Activated naive CD4-positive, alpha-beta T cell treated with anti-CD3 and anti-CD28 coated beads, Interleukin-2, amount 50 U/mL, for 72 hours (primary cell): ENCODE results near the gene ADARB2. TPM values are rescaled to one million over a fixed set of nuclear protein-coding genes. Genes with fewer than 3 reads are reported as not detected.
A peak's percentile ranks its signal among the peaks of the same experiment; 100 is the strongest.

Experiments used
- ATAC-seq, 2 donors: fragments of 150-1000 bp; cut with Tn5 transposase; 2 replicates each; pipeline ENCODE4 v1.10.0; 2021; ENCODE audit warnings: mild to moderate bottlenecking in 2 of 2, moderate library complexity in 2 of 2
- DNase-seq, 2 donors: peaks; one replicate each; pipeline ENCODE4 v3.0.0; 2021 to 2022; ENCODE audit warnings: low spot score in 2 of 2
- H3K27ac Mint-ChIP-seq, 2 donors: one replicate each; pipeline ENCODE4 v1.8.0; 2022; ENCODE audit warnings: mild to moderate bottlenecking in 2 of 2, mixed read lengths in 2 of 2
- H3K36me3 Mint-ChIP-seq, 2 donors: one replicate each; pipeline ENCODE4 v1.8.0; 2022; ENCODE audit warnings: mixed read lengths in 2 of 2
- H3K9me3 Mint-ChIP-seq, 2 donors: one replicate each; pipeline ENCODE4 v1.8.0; 2022; ENCODE audit warnings: mixed read lengths in 2 of 2
- total RNA-seq, 2 donors: library from RNA; stranded (reverse); gene quantifications; one replicate each; pipeline ENCODE4 v1.2.3, GENCODE V29; 2022

ADARB2 gene
- total RNA-seq, 2 donors from 2014 or later, result 0.27 TPM; not detected in 1

DNA sequence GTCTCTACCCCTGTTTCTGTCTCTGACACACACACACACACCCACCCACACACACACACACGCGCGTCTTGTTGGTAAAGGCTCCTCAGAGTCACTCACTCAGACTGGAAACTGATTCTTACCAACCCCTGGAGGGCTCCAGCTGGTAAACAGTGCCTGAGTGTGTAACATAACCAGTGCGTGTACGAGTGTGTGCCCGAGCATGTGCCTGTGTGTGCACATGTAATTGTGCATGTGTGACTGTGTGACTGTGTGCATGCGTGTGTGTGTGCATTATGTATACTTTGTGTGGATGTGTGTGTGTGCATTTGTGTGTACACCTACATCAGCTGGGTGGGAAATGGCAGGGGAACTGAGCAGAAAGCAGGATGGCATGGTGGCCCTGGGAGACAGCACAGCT lies 364.0 kb downstream of the ADARB2 start:
- Mint-ChIP-seq H3K9me3 (peaks cover 5% of the 10 kb centered on the region in 2 donors), H3K27ac (no peak overlapping the region), H3K36me3 (no peaks in the 10 kb centered on the region)
- no peak for DNase-seq
- no peak for ATAC-seq

DNA sequence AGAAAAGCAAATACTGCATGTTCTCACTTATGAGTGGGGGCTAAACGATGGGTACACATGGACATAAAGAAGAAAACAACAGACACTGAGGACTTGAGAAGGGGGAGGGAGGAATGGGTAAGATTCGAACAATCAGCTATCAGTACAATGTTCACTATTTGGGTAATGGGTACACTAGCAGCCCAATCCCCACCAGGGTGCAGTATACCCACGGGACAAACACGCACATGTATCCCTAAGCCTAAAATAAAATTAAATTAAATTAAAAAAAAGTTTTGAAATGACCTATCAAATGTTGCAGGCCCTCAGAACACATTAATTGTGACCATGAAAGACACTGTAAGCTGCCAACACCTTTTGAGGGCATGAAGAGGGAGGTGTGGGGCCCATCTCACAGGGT lies 365.1 kb downstream of the ADARB2 start:
- no peak for DNase-seq
- no peak overlapping the region for H3K27ac Mint-ChIP-seq
- ATAC-seq, result no peak
- H3K36me3 Mint-ChIP-seq, result no peaks in the 10 kb centered on the region
- H3K9me3 Mint-ChIP-seq, result peaks cover 5% of the 10 kb centered on the region in 2 donors

DNA sequence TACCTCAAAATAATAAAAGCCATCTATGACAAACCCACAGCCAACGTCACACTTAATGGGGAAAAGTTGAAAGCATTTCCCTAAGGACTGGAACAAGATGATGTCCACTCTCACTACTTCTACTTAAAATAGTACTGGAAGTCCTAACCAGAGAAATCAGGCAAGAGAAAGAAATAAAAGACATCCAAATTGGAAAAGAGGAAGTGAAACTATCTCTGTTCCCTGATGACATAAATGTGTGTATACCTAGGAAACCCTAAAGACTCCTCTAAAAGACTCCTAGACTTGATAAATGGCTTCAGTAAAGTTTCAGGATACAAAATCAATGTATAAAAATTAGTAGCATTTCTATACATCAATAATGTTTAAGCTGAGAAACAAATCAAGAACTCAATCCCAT lies 367.0 kb downstream of the ADARB2 start:
- Mint-ChIP-seq H3K9me3 (no peaks in the 10 kb centered on the region), H3K27ac (no peak overlapping the region), H3K36me3 (no peaks in the 10 kb centered on the region)
- DNase-seq, result no peak
- no peak for ATAC-seq

DNA sequence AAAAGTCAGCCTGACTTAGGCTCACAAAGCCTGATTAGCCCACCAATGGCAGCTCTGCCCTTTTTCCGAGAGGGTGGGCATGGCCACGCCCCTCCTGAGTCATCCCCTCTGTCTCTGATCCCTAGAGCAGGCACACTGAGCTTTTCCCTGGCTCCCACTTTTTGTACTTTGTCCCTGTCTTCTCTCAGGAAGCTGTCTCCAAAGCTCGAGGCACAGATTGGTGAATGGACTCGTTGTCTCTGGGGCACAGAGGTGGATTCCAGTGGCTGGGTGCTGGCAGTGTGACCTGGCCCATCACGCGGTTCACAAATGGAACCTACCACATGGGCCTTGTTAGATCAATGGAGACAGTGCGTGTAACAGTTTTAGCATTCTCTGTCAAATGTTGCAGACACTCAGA lies 367.7 kb downstream of the ADARB2 start:
- no peak overlapping the region for H3K27ac Mint-ChIP-seq
- H3K9me3 Mint-ChIP-seq, result no peaks in the 10 kb centered on the region
- ATAC-seq, result no peak
- H3K36me3 Mint-ChIP-seq, result no peaks in the 10 kb centered on the region
- no peak for DNase-seq

DNA sequence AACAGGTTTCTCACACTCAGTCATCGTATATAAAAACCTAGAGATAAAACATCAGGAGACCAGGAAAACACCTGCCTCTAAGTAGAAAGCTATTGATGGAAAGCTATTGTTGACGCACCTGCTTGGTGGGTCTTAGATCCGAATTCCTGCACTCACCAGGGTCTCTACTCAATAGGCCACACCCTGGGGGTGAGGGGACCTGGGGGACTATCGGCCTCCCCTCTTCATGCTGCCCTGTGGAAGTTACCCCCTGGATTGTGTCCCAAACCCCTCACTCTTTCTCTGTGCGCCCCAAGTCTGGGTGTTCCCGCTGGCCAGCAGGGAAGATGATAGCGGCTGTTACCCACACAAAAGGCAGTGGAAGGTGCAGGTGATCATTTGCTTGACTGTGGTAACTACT lies 368.1 kb downstream of the ADARB2 start:
- Mint-ChIP-seq H3K9me3 (no peaks in the 10 kb centered on the region), H3K36me3 (no peaks in the 10 kb centered on the region), H3K27ac (no peak overlapping the region)
- ATAC-seq (no peak), DNase-seq (no peak)

DNA sequence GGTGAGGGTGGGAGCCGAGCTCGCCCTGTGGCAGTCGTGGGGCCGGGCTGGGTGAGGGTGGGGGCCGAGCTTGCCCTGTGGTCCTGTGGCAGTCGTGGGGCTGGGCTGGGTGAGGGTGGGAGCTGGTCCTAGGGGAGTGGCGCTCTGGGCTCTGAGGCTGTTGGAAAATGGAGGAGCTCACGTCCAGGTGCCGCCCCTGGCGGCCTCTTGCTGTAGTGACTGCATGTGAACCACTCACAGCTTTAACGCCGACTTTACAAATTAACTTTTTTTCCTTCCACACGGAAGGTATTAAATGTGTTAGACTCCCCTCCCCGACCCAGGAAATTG lies 368.5 kb downstream of the ADARB2 start:
- Mint-ChIP-seq H3K36me3 (no peaks in the 10 kb centered on the region), H3K9me3 (no peaks in the 10 kb centered on the region), H3K27ac (no peak overlapping the region)
- ATAC-seq, result peak in 1 of 2 donors; percentile 77
- DNase-seq, result no peak

DNA sequence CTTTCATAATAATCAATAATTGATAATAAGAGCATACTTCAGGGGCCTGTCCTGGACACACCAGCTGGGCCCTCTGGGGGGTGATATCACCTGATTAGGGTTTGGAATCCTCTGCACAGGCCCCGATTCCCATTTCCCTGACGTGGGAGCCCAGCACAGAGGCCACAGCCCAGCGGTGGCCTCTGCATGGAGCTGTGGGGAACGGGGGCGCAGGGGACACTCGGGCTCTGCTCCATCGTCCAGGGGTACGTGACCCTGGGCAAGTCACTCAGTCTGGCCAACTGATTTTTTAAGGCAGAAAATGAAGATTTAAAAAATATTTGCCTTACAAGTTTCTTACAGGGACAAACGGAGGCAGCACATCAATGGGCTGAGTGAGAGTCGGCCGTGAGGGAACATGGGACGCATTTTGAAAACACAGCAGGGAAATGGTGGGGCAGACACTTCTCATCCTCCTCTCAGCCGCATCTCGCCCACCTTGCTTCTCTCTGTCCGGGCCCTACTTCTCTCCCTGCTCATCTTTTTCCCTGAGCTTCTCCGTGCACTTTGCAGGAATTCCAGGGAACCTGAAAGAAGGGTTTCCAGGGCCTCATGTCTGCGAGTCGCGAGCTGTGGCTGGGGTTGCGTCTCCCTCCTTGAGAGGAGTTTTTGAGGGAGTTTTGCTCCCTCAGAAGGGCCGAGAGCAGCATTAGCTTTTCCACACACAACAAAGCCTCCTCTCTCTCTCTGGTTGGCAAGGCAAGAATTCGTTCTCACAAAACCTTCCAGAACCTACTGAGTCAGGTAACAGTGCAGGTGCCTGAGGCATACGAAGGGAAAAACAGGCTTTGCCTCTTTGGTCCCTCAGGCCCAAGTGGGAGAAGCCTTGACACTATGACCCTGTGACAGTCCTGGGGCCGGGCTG lies 369.1 kb downstream of the ADARB2 start:
- no peaks in the 10 kb centered on the region for H3K9me3 Mint-ChIP-seq
- DNase-seq, result no peak

DNA sequence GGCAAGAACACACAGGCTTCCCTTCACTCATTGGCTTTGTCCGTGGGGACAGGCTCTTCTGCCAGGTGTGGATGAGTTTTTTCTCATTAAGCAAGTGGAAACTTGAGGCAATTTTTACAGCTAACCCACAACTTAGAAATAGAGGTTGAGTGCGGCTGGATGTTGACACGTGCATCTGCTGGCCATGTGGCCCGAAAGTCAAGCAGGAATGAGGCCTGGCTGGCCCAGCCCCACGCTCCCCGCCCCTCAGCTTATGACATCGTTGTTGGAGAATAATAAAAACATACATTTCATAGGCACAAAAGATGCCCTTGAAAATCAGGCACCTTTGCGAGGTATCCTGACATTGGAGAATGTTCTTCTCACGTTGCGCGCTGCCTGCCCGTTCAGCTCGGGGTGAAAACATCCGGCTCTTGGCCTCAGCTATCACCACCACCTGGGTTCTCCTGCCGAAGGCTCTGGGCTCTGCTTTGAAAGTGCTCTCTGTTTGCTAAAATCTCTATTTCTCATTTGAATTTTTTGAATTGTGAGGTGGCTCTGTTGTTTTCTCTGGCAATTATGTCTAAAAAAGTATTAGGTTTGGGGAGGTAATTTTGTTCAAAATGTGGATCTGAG lies 370.4 kb downstream of the ADARB2 start:
- no peak for ATAC-seq
- no peaks in the 10 kb centered on the region for H3K9me3 Mint-ChIP-seq
- H3K27ac Mint-ChIP-seq, result no peak overlapping the region
- no peak for DNase-seq
- no peaks in the 10 kb centered on the region for H3K36me3 Mint-ChIP-seq

More for the DNA sequence above, 369.1 kb downstream of the ADARB2 start:
- Mint-ChIP-seq H3K27ac (no peak overlapping the region), H3K36me3 (no peaks in the 10 kb centered on the region)
- ATAC-seq, result no peak

DNA sequence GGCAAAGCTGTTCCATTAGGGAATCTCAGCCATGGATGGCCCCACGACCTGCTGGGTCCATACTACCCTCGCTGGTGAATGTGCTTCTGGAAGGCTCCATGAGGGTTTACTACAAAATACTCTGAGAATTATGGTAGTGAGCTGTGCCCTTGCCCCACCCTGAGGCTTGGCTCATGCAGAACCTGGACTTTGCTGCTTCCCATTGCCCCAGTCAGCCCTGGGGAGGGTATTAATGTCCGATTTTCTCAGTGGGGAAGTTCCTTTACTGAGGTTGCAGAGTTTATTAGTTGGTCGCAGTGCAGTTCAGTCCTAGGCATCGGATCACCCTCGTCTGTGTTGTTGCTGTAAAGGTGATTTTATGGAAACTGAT lies 371.0 kb downstream of the ADARB2 start:
- H3K27ac Mint-ChIP-seq, result no peak overlapping the region
- H3K36me3 Mint-ChIP-seq, result no peaks in the 10 kb centered on the region
- ATAC-seq (no peak), DNase-seq (no peak)
- no peaks in the 10 kb centered on the region for H3K9me3 Mint-ChIP-seq

DNA sequence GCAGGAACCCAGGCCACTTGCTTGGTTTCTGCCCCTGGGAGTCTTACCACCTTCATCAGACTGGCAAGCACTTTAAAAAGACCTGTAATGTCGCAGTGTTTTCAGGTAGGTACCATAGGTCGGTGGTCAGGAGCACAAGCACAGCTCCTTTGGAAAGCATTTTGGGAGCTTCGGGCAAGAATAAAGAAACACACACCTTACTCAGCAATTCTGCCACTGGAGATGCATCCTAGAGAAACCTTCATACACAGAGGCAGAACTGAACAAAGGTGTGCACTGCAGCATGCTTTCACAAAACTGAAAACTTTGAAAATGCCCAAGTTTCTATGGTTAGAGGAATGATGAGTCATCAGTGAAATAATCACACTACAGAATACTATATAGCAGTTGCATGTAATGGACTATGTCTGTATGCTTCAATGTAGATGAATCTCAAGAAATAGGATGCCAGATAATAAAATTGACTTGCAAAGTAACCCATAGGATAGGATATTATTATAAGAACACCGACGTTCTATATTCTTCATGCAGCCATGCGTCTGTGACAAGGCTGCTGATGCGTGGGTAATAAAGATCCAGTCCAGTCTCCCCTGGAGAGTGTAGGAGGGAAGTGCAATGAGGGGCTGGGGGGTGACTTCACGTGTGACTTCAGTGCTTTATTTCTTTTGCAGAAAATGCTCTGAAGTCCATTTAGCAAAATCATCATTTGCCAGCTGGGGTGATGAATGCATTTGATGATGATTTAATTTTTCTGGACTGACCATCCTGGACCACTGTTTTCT lies 371.6 kb downstream of the ADARB2 start:
- DNase-seq (no peak), ATAC-seq (no peak)
- no peaks in the 10 kb centered on the region for H3K36me3 Mint-ChIP-seq
- H3K9me3 Mint-ChIP-seq, result no peaks in the 10 kb centered on the region
- no peak overlapping the region for H3K27ac Mint-ChIP-seq

DNA sequence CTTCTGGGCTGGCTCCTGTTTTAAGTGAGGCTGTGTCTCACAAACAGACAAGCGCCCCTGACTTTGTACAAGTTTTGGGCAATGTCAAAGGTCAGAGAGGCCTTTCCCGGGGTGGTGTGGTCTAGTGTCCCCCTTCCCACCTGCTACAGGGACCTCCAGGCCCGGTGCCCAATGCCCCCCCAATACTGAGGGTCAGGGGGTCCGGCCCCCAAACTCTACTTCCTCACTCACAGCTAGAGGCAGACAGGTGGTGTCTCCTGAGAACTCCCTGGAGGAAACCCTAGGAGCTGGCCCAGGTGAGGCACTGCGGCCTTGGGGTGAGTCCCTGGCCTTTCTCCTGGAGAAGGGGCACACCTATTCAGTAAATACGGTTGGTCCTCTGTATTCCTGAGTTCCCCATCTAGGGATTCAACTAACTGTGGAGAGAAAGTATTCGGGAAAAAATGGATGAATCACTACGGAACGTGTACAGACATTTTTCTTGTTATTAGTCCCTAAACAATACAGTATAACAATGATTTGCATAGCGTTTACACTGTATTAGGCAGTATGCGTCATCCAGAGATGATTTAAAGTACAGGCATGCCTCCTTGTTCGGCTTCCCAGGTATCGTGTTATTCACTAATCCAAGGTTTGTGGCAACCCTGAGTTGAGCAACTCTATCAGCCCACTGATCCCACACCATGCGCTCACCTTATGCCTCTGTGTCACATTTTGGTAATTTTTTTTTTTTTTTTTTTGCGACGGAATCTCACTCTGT lies 373.0 kb downstream of the ADARB2 start:
- DNase-seq, result no peak
- ATAC-seq, result no peak
- no peaks in the 10 kb centered on the region for H3K36me3 Mint-ChIP-seq
- no peaks in the 10 kb centered on the region for H3K9me3 Mint-ChIP-seq
- no peak overlapping the region for H3K27ac Mint-ChIP-seq

DNA sequence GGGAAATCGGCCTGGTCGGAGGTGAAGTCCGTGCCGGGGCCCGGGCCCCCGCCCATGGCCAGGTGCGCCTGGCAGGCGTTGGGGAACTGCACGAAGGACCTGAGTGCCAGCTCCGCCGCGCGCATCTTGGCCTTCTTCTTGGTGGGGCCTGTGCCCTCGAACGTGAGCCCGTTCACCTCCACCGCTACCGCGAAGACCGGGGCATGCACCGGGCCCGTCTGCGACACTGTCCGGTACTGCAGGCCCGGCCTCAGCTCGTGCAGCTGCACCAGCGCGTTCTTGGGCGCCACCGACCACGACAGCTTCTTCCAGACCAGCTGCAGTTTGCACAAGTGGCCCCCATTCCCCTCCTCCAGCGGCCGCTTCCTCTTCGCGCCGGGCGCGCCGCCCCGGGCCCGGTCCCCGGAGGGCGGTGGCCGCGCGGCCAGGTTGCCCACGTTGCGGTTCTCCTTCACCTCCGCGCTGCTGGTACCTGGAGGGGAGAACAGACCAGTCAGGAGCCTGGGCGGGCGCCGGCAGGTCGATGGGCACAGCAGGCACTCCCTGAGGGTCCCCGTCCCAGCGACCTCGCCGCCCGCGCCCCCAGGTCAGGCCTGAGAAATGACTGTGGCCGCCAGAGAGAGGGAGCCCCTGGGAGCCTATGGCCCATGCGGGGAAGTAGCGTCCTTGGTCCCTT lies 373.7 kb downstream of the ADARB2 start:
- no peaks in the 10 kb centered on the region for H3K36me3 Mint-ChIP-seq
- ATAC-seq, result no peak

DNA sequence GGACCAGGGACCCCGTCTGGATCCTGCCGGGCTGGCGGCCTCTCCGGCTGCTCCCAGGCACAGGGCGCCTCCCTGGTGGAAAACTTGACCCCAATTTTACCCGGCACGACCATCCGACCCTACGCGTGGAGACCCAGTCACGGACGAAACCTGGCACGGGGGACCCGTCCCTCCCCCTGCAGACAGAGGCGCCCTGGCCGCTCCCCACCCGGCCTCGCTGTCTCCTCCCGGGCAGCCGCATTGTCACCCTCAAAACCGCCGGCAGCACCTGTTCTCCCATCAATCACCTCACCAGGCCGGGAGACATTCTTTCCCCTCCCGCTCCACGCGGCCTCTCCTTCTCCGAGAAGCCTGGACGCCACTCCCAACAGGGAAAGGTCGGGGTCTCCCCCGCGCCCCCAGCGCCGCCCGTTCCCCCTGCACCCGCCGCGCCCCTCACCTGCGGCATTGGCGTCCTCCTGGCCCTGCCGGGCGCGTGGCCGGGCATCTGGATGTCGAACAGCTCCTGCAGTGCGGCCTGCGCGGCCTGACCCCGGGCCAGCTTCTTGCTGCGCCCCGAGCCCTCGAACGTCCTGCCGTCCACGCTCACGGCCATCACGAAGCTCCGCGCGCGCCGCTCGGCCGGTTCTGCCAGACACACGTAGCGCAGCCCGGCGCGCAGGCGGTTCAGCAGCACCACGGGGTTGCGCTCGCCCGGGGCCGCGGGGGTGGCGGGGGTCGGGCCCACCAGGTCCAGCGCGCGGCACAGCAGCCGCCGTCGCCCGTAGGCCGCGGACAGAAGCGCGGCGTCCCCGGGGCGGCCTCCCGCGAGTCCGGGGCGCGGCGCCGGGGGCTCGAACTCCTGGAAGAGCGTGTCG lies 374.5 kb downstream of the ADARB2 start:
- H3K9me3 Mint-ChIP-seq, result no peaks in the 10 kb centered on the region

More for the DNA sequence above, 373.7 kb downstream of the ADARB2 start:
- Mint-ChIP-seq H3K27ac (no peak overlapping the region), H3K9me3 (no peaks in the 10 kb centered on the region)
- no peak for DNase-seq

DNA sequence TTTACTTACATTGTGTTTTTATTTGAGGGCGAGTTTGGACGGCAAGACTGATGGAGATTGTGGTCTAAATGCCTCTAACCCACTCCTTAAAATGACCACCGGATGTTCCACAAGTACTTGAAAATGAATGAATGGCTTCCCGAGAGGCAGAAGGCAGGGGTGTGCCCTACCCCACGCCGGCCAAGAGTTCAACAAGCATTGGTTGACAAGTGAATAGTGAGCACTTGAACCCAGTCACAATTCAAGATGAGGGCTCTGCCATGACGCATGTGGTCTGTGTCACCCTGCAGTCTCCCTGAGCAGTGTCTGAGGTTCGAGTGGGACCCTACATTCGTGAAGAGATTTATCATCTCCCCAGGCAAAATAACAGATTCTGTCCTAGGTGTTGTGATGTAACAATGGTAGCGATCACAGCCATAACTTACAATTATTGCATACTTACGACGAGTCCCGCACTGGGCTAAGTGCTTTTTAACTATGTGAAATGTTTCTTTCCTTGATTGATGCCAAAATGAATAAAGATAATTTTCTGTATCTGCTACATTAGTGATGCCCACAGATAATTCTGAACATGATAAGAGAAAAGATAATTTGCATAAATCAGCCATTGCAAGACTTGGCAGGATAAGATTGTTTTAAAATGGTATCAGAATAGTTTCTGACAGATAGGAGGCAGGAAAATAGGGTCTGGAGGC lies 375.8 kb downstream of the ADARB2 start:
- peak overlapping the region in 1 of 2 donors; percentile 55 for H3K27ac Mint-ChIP-seq
- H3K9me3 Mint-ChIP-seq, result no peaks in the 10 kb centered on the region
- DNase-seq (no peak), ATAC-seq (no peak)
- H3K36me3 Mint-ChIP-seq, result no peaks in the 10 kb centered on the region

More for the DNA sequence above, 374.5 kb downstream of the ADARB2 start:
- DNase-seq (no peak), ATAC-seq (no peak)
- no peaks in the 10 kb centered on the region for H3K36me3 Mint-ChIP-seq
- no peak overlapping the region for H3K27ac Mint-ChIP-seq

DNA sequence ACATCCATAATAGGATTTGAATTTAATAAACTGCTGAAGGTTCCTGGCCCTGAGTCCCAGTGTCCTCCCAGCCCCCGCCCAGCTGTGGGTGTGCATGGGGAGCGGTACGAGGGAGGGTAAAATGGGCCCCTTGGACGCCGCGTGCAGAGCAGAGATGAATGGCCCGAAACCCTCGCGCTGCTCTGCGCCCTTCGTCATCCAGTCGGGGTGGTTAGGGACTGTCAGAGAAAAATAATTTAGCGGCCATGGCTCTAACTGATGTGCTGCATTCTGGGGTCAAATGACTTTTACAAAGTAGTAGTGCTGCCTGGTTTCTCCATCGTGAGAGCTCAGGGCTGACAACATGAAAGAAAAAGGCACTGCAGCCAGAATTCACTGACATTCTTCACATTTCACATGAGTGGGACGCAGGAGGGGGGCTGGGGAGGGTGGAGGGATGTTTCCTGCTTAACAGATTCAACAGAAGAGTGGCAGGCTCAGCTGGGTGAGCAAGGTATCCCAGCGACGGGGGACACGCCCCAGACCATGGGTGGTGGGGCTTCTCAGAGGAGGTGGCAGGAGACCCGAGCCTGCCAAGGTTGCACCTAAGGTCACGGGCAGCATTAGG lies 376.7 kb downstream of the ADARB2 start:
- ATAC-seq, result no peak
- no peak overlapping the region for H3K27ac Mint-ChIP-seq
- H3K9me3 Mint-ChIP-seq, result no peaks in the 10 kb centered on the region
- no peak for DNase-seq
- H3K36me3 Mint-ChIP-seq, result no peaks in the 10 kb centered on the region
